Stimulated activated CD4-positive, alpha-beta T cell treated with anti-CD3 and anti-CD28 coated beads, Interleukin-2, amount 100 ng/mL, for 24 hours (primary cell): ENCODE results near the gene PPP2R2D.
"Not testable (repeated sequence)": the region's sequence is repeated elsewhere in the genome, so short reads cannot be mapped to it uniquely, and the experiment has no call there.

Experiments
- DNase-seq, 2 donors: peaks; one replicate each; pipeline ENCODE4 v3.0.0-alpha.2; 2020

Gene PPP2R2D

GRCh38 chr10:131979336-131979735, 78.5 kb downstream of the PPP2R2D start:
- DNase-seq, result no peak

GRCh38 chr10:131979821-131980270, 79.0 kb downstream of the PPP2R2D start:
- no peak for DNase-seq

- DNase-seq, result no peak
These were observed 79.5 kb downstream of the PPP2R2D start for GRCh38 chr10:131980321-131980720.

- peak in 1 of 2 donors; percentile 26 for DNase-seq
These were observed 80.1 kb downstream of the PPP2R2D start for GRCh38 chr10:131980761-131981428.

- DNase-seq, result peak; percentile 97
These were observed 80.8 kb downstream of the PPP2R2D start, which contains the start of gene BNIP3 for GRCh38 chr10:131981429-131982184. Gene BNIP3 (minus strand): TSS chr10:131981923. CDS start chr10:131981806, 117 bp downstream.

- DNase-seq, result peak in 1 of 2 donors; percentile 26
These were observed 81.5 kb downstream of the PPP2R2D start for GRCh38 chr10:131982185-131982756.

- DNase-seq, result no peak
These were observed 82.0 kb downstream of the PPP2R2D start for GRCh38 chr10:131982796-131983195.

- DNase-seq, result no peak
These were observed 83.0 kb downstream of the PPP2R2D start for GRCh38 chr10:131983780-131984179.

GRCh38 chr10:131986851-131987250, 86.0 kb downstream of the PPP2R2D start:
- not testable (repeated sequence) for DNase-seq

- not testable (repeated sequence) for DNase-seq
These were observed 86.5 kb downstream of the PPP2R2D start for GRCh38 chr10:131987301-131987700.

GRCh38 chr10:131987786-131988185, 87.0 kb downstream of the PPP2R2D start:
- not testable (repeated sequence) for DNase-seq

GRCh38 chr10:131991726-131992125, 90.9 kb downstream of the PPP2R2D start:
- DNase-seq, result no peak

GRCh38 chr10:131993275-131993674, 92.5 kb downstream of the PPP2R2D start:
- no peak for DNase-seq

GRCh38 chr10:131994435-131994834, 93.6 kb downstream of the PPP2R2D start:
- no peak for DNase-seq

- no peak for DNase-seq
These were observed 95.9 kb downstream of the PPP2R2D start for GRCh38 chr10:131996466-131997365.

- no peak for DNase-seq
These were observed 96.7 kb downstream of the PPP2R2D start for GRCh38 chr10:131997366-131998049.

- no peak for DNase-seq
These were observed 97.4 kb downstream of the PPP2R2D start for GRCh38 chr10:131998050-131998844.

GRCh38 chr10:131998845-131999681, 98.3 kb downstream of the PPP2R2D start:
- no peak for DNase-seq

GRCh38 chr10:132001238-132001972, 100.6 kb downstream of the PPP2R2D start:
- no peak for DNase-seq
